Measurements from ENCODE around the gene ABCA3.

GRCh38 chr16:2339521-2340484 is 725 bp downstream of the ABCA3 start:
- TF ChIP-seq CTCF (conservative IDR thresholded peaks at IDR 0.05), result no peak; the same call in 1 of the 2 replicates
- no peak for TF ChIP-seq EZH2 (IDR thresholded peaks at IDR 0.05; ENCODE audit: low read depth)
